K562 (cell line): ENCODE data around the gene GAL3ST3. TPM values are rescaled to one million over a fixed set of nuclear protein-coding genes. Genes with fewer than 3 reads are reported as not detected.

Source experiments
- ATAC-seq: fragments of 200-7000 bp; cut with Tn5 transposase; 3 replicates; pipeline ENCODE4 v1.9.1; 2020; ENCODE audit warnings: moderate library complexity
- BruUV-seq: library from RNA; stranded (reverse); fragments of 400-500 nt; replicated peaks from 2 replicates; lab custom pipeline; 2021; lab: Mats Ljungman, UMichigan
- CTCF ChIA-PET: fragments of 300-600 bp; formaldehyde crosslinking; extraction: SDS; loops from one replicate; lab custom pipeline; 2021; ENCODE audit warnings: low intra/inter-chr PET ratio; lab: Yijun Ruan, JAX
- POLR2A ChIA-PET: fragments of 300-600, 350-650 bp; sonication (Branson Sonifier 250); formaldehyde crosslinking; extraction: SDS; loops from one replicate; lab custom pipeline; 2021; ENCODE audit warnings: antibody characterized with exemption, inconsistent platforms; lab: Yijun Ruan, JAX
- DNase-seq, 4 experiments: peaks; one replicate each; pipeline versions ENCODE4 v3.0.0 to v3.0.0-alpha.2; 2011 to 2018; ENCODE audit warnings: low spot score in 3 of 4, mixed read lengths in 3 of 4; ENCODE audit errors: extremely low read depth in 1 of 4
- FAIRE-seq: peaks from 2 replicates; lab custom pipeline; 2011; peaks lifted over from hg19 to GRCh38; lab: Jason Lieb, UNC
- H2AFZ ChIP-seq: 2 replicates; pipeline ENCODE4 v1.6.0; 2011; ENCODE audit warnings: low read depth, low read length, control low read depth, inconsistent platforms
- H3K27ac ChIP-seq: fragments of 200-600 bp; 3 replicates; pipeline ENCODE4 v1.8.0; 2011; ENCODE audit warnings: low read depth, mild to moderate bottlenecking, control low read depth, inconsistent platforms, low read length, moderate library complexity, mixed read lengths; ENCODE audit errors: extremely low read depth
- H3K27me3 ChIP-seq, 2 experiments: fragments of 300-600 bp in 1 of 2; 2 replicates in 1 of 2; 3 replicates in 1 of 2; pipeline versions ENCODE4 v1.6.0 to v1.8.0; 2011; ENCODE audit warnings: inconsistent platforms in 2 of 2, low read length in 2 of 2, mild to moderate bottlenecking in 1 of 2, mixed read lengths in 1 of 2, moderate library complexity in 1 of 2; ENCODE audit not compliant: control insufficient read depth in 2 of 2, insufficient read depth in 2 of 2
- H3K36me3 ChIP-seq: fragments of 300-600 bp; 3 replicates; pipeline ENCODE4 v1.8.0; 2011; ENCODE audit warnings: mild to moderate bottlenecking, low read length, inconsistent platforms; ENCODE audit not compliant: control insufficient read depth, insufficient read depth
- H3K4me1 ChIP-seq, 2 experiments: fragments of 200-600 bp in 1 of 2; replicated peaks in 1 of 2; 2 replicates in 1 of 2; 3 replicates in 1 of 2; pipeline versions ENCODE4 v1.5.1 to v1.8.0; 2011; ENCODE audit warnings: inconsistent platforms in 2 of 2, low read length in 2 of 2, mild to moderate bottlenecking in 1 of 2, mixed read lengths in 1 of 2, moderate library complexity in 1 of 2; ENCODE audit not compliant: control insufficient read depth in 2 of 2, insufficient read depth in 2 of 2
- H3K4me2 ChIP-seq: 2 replicates; pipeline ENCODE4 v1.6.1; 2011; ENCODE audit warnings: low read length, control low read depth, inconsistent platforms, mixed read lengths; ENCODE audit not compliant: insufficient read depth
- H3K4me3 ChIP-seq: fragments of 200-600 bp; sonication (generic), shearing (Covaris generic); 2 replicates; pipeline ENCODE4 v1.5.1; 2016; ENCODE audit warnings: control low read depth, inconsistent platforms
- H3K79me2 ChIP-seq: fragments of 200-600 bp; 3 replicates; pipeline ENCODE4 v1.8.0; 2011; ENCODE audit warnings: low read length, inconsistent platforms; ENCODE audit not compliant: control insufficient read depth, insufficient read depth
- H3K9ac ChIP-seq, 2 experiments: 2 replicates each; pipeline versions ENCODE4 v1.6.0 to v1.6.1; 2011; ENCODE audit warnings: low read depth in 2 of 2, low read length in 2 of 2, control low read depth in 1 of 2, inconsistent platforms in 1 of 2, mild to moderate bottlenecking in 1 of 2, mixed read lengths in 1 of 2; ENCODE audit not compliant: insufficient read depth in 1 of 2
- H3K9me1 ChIP-seq: one replicate; pipeline ENCODE4 v1.6.0; 2011; ENCODE audit warnings: inconsistent platforms, mild to moderate bottlenecking, low read length, moderate library complexity; ENCODE audit not compliant: control insufficient read depth, insufficient read depth
- H3K9me3 ChIP-seq: replicated peaks from 2 replicates; pipeline ENCODE4 v1.5.1; 2011; ENCODE audit warnings: low read depth, low read length, inconsistent platforms; ENCODE audit not compliant: control insufficient read depth, insufficient read depth
- H4K20me1 ChIP-seq: replicated peaks from 2 replicates; pipeline ENCODE4 v1.6.1; 2011; ENCODE audit warnings: low read length, inconsistent platforms, mixed read lengths; ENCODE audit not compliant: control insufficient read depth, insufficient read depth
- DIDO1 ChIP-seq: fragments of 450-650 bp; IDR thresholded peaks from 2 replicates; pipeline ENCODE4 v1.6.1; 2016; ENCODE audit warnings: low read depth, missing biosample characterization, missing genetic modification characterization
- JUND ChIP-seq, 2 experiments: IDR thresholded peaks; 2 replicates in 1 of 2; 3 replicates in 1 of 2; pipeline ENCODE4 v1.6.1; 2011; ENCODE audit warnings: borderline replicate concordance in 2 of 2, low read depth in 2 of 2, low read length in 2 of 2, improper control_type of control experiment in 1 of 2, missing biosample characterization in 1 of 2, missing genetic modification characterization in 1 of 2, missing genetic modification reagents in 1 of 2
- NCOA1 ChIP-seq: fragments of 450-650 bp; IDR thresholded peaks from 2 replicates; pipeline ENCODE4 v1.6.1; 2016; ENCODE audit warnings: low read depth
- RB1 ChIP-seq: fragments of 450-650 bp; IDR thresholded peaks from 2 replicates; pipeline ENCODE4 v1.6.1; 2017; ENCODE audit warnings: low read depth, mild to moderate bottlenecking
- RBM14 ChIP-seq: fragments of 200-400 bp; formaldehyde crosslinking; IDR thresholded peaks from 2 replicates; pipeline ENCODE4 v1.6.1; 2018; ENCODE audit warnings: low read depth, mild to moderate bottlenecking, low read length, moderate library complexity, borderline replicate concordance; ENCODE audit not compliant: insufficient read depth
- SMARCA5 ChIP-seq: fragments of 450-650 bp; IDR thresholded peaks from 2 replicates; pipeline ENCODE4 v1.6.1; 2016
- SMC3 ChIP-seq: conservative IDR thresholded peaks from 2 replicates; pipeline ENCODE4 v1.6.1; 2011; ENCODE audit warnings: low read depth, low read length, improper control_type of control experiment; ENCODE audit not compliant: insufficient read depth
- SP1 ChIP-seq: sonication (generic); formaldehyde crosslinking; IDR thresholded peaks from 2 replicates; pipeline ENCODE4 v1.8.1; 2022; ENCODE audit warnings: mild to moderate bottlenecking, missing genetic modification reagents
- SRF ChIP-seq, 2 experiments: fragments of 250-450, 450-650 bp in 1 of 2; sonication (Bioruptor Pico) in 1 of 2; sonication (generic) in 1 of 2; formaldehyde crosslinking; IDR thresholded peaks; 2 replicates each; pipeline versions ENCODE4 v1.5.0 to v1.5.1; 2020 to 2022; ENCODE audit warnings: mild to moderate bottlenecking in 1 of 2, missing genetic modification reagents in 1 of 2
- ZFPM2 ChIP-seq: fragments of 250-450 bp; sonication (Bioruptor Pico); IDR thresholded peaks from 2 replicates; pipeline ENCODE4 v1.5.1; 2022; ENCODE audit warnings: mild to moderate bottlenecking
- ZNF79 ChIP-seq: fragments of 250-450 bp; sonication (Bioruptor Pico); IDR thresholded peaks from 2 replicates; pipeline ENCODE4 v1.4.0; 2020; ENCODE audit warnings: low read depth, mild to moderate bottlenecking, moderate library complexity
- whole genome bisulfite sequencing: fragments of 100-300 bp; shearing (Covaris generic); methylation state at CpG from one replicate; pipeline ENCODE4 v1.1.6; 2016; ENCODE audit warnings: low coverage, mixed read lengths; ENCODE audit not compliant: insufficient coverage; ENCODE audit errors: missing lambda C conversion rate; 5-methylcytosine and 5-hydroxymethylcytosine counted together
- in situ Hi-C: fragments of 300-500 bp; cut with MboI; formaldehyde crosslinking; loops from 4 replicates; pipeline ENCODE4 v1.15.0; 2018; ENCODE audit warnings: inconsistent platforms, mixed read lengths
- intact Hi-C: fragments of 100-400 bp; cut with micrococcal nuclease; formaldehyde crosslinking; loops from 2 replicates; pipeline ENCODE4 v1.14.2; 2022
- polyA plus RNA-seq, 8 experiments: library from polyadenylated mRNA; depleted of rRNA in 4 of 8; stranded (reverse) in 5 of 8; unstranded in 3 of 8; fragments of >200 nt; fragmentation: Nextera tagmentation in 2 of 8; fragmentation: Illumina TruSeq in 1 of 8; extraction: Ambion mirVana in 2 of 8; extraction: Trizol in 1 of 8; gene quantifications; 2 replicates each; pipeline versions ENCODE4 v1.2.1 to v1.2.3, GENCODE V29; 2011 to 2014; ENCODE audit warnings: inconsistent platforms in 1 of 8, missing spikeins in 1 of 8
- total RNA-seq, 7 experiments: library from RNA; depleted of rRNA in 6 of 7; stranded (reverse); fragments of >200 nt in 6 of 7; fragmentation: Illumina TruSeq in 2 of 7; extraction: Trizol in 2 of 7; gene quantifications; 2 replicates each; pipeline versions ENCODE4 v1.2.1 to v1.2.3, GENCODE V29; 2011 to 2021; ENCODE audit warnings: low replicate concordance in 1 of 7
- TF ChIP-seq, protein P1 (sequence below): fragments of 250-450 bp; sonication (Bioruptor Pico); IDR thresholded peaks from 2 replicates; pipeline ENCODE4 v1.8.0; 2021; ENCODE audit warnings: moderate library complexity, mild to moderate bottlenecking, inconsistent platforms
- TF ChIP-seq, protein P2 (sequence below), 2 experiments: fragments of 200-800 bp in 1 of 2; sonication (Bioruptor generic) in 1 of 2; sonication (generic) in 1 of 2; formaldehyde crosslinking in 1 of 2; IDR thresholded peaks in 1 of 2; conservative IDR thresholded peaks in 1 of 2; 2 replicates each; pipeline versions ENCODE4 v1.5.0 to v1.6.1; 2016 to 2020; ENCODE audit warnings: missing compliant biosample characterization in 1 of 2, missing genetic modification characterization in 1 of 2, missing genetic modification reagents in 1 of 2

Gene GAL3ST3
- total and polyA plus RNA-seq, 9 of the 15 experiments (the other 6 are each of a cell fraction or from before 2014, with no cell fraction given) = not detected

DNA sequence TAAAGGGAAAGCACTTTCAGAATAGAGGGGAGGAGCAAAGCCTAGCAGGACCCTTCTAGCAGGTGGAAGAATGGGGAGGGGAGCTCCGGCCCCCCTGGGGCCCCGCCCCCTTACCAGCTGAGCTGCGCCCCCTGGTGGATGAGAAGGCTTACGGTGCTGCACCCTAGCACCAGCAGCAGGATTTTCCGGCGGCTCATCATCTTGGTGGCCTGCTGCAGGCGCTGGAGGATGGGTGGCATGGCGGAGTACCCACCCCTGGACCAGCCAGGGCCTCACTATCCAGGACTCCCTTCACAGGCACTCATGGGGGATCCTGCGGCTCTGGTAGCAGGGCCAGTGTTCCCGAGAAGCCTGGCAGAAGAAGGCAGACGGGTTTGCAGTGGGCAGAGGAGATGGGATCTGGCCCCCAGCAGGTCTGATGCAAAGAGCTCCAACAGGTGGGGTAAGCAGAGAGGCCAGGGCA, 3.8 kb downstream of the GAL3ST3 start:
- peak overlapping the region; percentile 76 for H2AFZ ChIP-seq
- ChIA-PET POLR2A (interaction anchor here (0.6 to 1.5 kb wide), 8 partner anchors 9 to 594 kb away, joined by 3 to 10 read pairs (median 3); partner anchors contain the start of gene CATSPER1), CTCF (interaction anchor here (0.5 to 1.9 kb wide), 3 partner anchors 24 to 89 kb away, joined by 3 to 5 read pairs (median 3); no protein-coding TSS in a partner anchor)
- H4K20me1 ChIP-seq = no peaks in the 10 kb centered on the region
- H3K79me2 ChIP-seq = no peaks in the 10 kb centered on the region
- in situ Hi-C loops = no loop called here
- no peaks in the 10 kb centered on the region for H3K9me1 ChIP-seq
- WGBS = 6% methylated on average over 11 of the region's 11 CpGs
- peak overlapping the region in 1 of 2 experiments; percentile 29; a peak in 1 of 4 replicates for H3K9ac ChIP-seq
- BruUV-seq = no TSS peak
- intact Hi-C loops = loop anchor here (1.0 kb wide), 1 partner anchor 37 kb away; no protein-coding TSS in a partner anchor
- peak overlapping the region; percentile 71 for H3K4me2 ChIP-seq
- H3K4me3 ChIP-seq = no peak overlapping the region
- no peaks in the 10 kb centered on the region for H3K9me3 ChIP-seq
- ATAC-seq (peak; percentile 98), DNase-seq (peak; percentile 87 to 97 (median 95)), FAIRE-seq (peak; percentile 85)
- no peak overlapping the region for H3K27ac ChIP-seq
- H3K4me1 ChIP-seq = peaks cover 0 to 8% of the 10 kb centered on the region in 2 experiments; a peak in 3 of 5 replicates
- no peaks in the 10 kb centered on the region for H3K36me3 ChIP-seq
- no peaks in the 10 kb centered on the region; a peak in 1 of 5 replicates for H3K27me3 ChIP-seq
- TF ChIP-seq SMARCA5 (no peak; the same call in 1 of the 2 replicates), ZNF79 (CRISPR knock-in tag) (no peak), JUND (IDR thresholded peaks at IDR 0.05; ENCODE audit: borderline replicate concordance, low read depth, low read length) (0 out of 2 replicates have a peak, but pooled peaks have one; percentile 39), JUND (tag; IDR thresholded peaks at IDR 0.05; ENCODE audit: borderline replicate concordance, low read depth, low read length) (no peak; the same call in 2 of the 3 replicates), ZFPM2 (CRISPR knock-in tag) (no peak), SMC3 (0 out of 2 replicates have a peak, but pooled peaks have one; percentile 53), NCOA1 (no peak), DIDO1 (tag) (no peak), RBM14 (no peak), SRF (CRISPR knock-in tag; IDR thresholded peaks at IDR 0.05) (0 out of 4 replicates have a peak, but pooled peaks of 1 of the 2 experiments have one; percentile 65), SP1 (CRISPR knock-in tag) (peak; percentile 94), RB1 (peak; percentile 74)
- TF ChIP-seq, protein P1, sequence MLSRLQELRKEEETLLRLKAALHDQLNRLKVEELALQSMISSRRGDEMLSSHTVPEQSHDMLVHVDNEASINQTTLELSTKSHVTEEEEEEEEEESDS (CRISPR knock-in tag) = no peak
- TF ChIP-seq, protein P2, sequence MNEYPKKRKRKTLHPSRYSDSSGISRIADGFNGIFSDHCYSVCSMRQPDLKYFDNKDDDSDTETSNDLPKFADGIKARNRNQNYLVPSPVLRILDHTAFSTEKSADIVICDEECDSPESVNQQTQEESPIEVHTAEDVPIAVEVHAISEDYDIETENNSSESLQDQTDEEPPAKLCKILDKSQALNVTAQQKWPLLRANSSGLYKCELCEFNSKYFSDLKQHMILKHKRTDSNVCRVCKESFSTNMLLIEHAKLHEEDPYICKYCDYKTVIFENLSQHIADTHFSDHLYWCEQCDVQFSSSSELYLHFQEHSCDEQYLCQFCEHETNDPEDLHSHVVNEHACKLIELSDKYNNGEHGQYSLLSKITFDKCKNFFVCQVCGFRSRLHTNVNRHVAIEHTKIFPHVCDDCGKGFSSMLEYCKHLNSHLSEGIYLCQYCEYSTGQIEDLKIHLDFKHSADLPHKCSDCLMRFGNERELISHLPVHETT (CRISPR knock-in tag; conservative IDR thresholded peaks at IDR 0.05 in 1 of 2, IDR thresholded peaks at IDR 0.05 in 1 of 2) = no peak
